GM23338 (cell line): ENCODE measurements around the gene CLNK. TPM values are rescaled to one million over a fixed set of nuclear protein-coding genes. Genes with fewer than 3 reads are reported as not detected.

ENCODE experiments used
- ATAC-seq: fragments of 200-7000 bp; cut with Tn5 transposase; 3 replicates; pipeline ENCODE4 v1.9.1; 2020
- DNase-seq: peaks from one replicate; pipeline ENCODE4 v3.0.0-alpha.2; 2015; ENCODE audit warnings: low spot score
- H2AFZ ChIP-seq: fragments of 200-600 bp; sonication (generic); 2 replicates; pipeline ENCODE4 v1.8.0; 2016; ENCODE audit warnings: antibody characterized with exemption, mild to moderate bottlenecking, moderate library complexity
- H3F3A ChIP-seq: fragments of 200-600 bp; sonication (generic); replicated peaks from 2 replicates; pipeline ENCODE4 v1.8.0; 2017; ENCODE audit warnings: antibody characterized with exemption, mixed run types, low read depth
- H3K27ac ChIP-seq: fragments of 200-600 bp; sonication (generic); 2 replicates; pipeline ENCODE4 v1.6.1; 2016; ENCODE audit warnings: low read depth
- H3K27me3 ChIP-seq: fragments of 200-600 bp; sonication (generic); 2 replicates; pipeline ENCODE4 v1.8.0; 2016; ENCODE audit warnings: mild to moderate bottlenecking, mixed run types, moderate library complexity; ENCODE audit not compliant: insufficient read depth
- H3K36me3 ChIP-seq: fragments of 200-600 bp; sonication (generic); 2 replicates; pipeline ENCODE4 v1.8.0; 2016; ENCODE audit warnings: mild to moderate bottlenecking; ENCODE audit not compliant: insufficient read depth
- H3K4me1 ChIP-seq: fragments of 200-600 bp; sonication (generic); 2 replicates; pipeline ENCODE4 v1.8.0; 2016; ENCODE audit warnings: mild to moderate bottlenecking, moderate library complexity; ENCODE audit not compliant: insufficient read depth
- H3K4me2 ChIP-seq: fragments of 200-600 bp; sonication (generic); 2 replicates; pipeline ENCODE4 v1.7.1; 2017; ENCODE audit warnings: mixed run types
- H3K4me3 ChIP-seq: fragments of 200-600 bp; sonication (generic); 2 replicates; pipeline ENCODE4 v1.6.1; 2016; ENCODE audit warnings: mixed run types
- H3K79me2 ChIP-seq: fragments of 200-600 bp; sonication (generic); replicated peaks from 2 replicates; pipeline ENCODE4 v1.8.0; 2017; ENCODE audit warnings: mild to moderate bottlenecking; ENCODE audit not compliant: insufficient read depth
- H3K9me2 ChIP-seq: fragments of 200-600 bp; sonication (generic); 2 replicates; pipeline ENCODE4 v1.8.0; 2017; ENCODE audit not compliant: insufficient read depth
- H4K20me1 ChIP-seq: fragments of 200-600 bp; sonication (generic); replicated peaks from 2 replicates; pipeline ENCODE4 v1.8.0; 2017; ENCODE audit warnings: mild to moderate bottlenecking; ENCODE audit not compliant: insufficient read depth
- H3K27ac Mint-ChIP-seq: 2 replicates; pipeline ENCODE4 v1.8.0; 2020; ENCODE audit warnings: inconsistent platforms, mild to moderate bottlenecking, moderate library complexity, mixed read lengths
- H3K27me3 Mint-ChIP-seq: 3 replicates; pipeline ENCODE4 v1.8.0; 2022; ENCODE audit warnings: low read depth, mild to moderate bottlenecking, moderate library complexity, mixed read lengths, inconsistent platforms; ENCODE audit not compliant: insufficient read depth, poor library complexity
- H3K36me3 Mint-ChIP-seq: 3 replicates; pipeline ENCODE4 v1.8.0; 2021; ENCODE audit warnings: low read depth, mild to moderate bottlenecking, inconsistent platforms, moderate library complexity, mixed read lengths
- H3K4me1 Mint-ChIP-seq: 3 replicates; pipeline ENCODE4 v1.8.0; 2020; ENCODE audit warnings: mild to moderate bottlenecking, inconsistent platforms, mixed read lengths
- H3K4me3 Mint-ChIP-seq: 3 replicates; pipeline ENCODE4 v1.8.0; 2021; ENCODE audit warnings: moderate library complexity, mild to moderate bottlenecking, inconsistent platforms, mixed read lengths
- H3K9me3 Mint-ChIP-seq: 3 replicates; pipeline ENCODE4 v1.8.0; 2020; ENCODE audit warnings: moderate library complexity, mild to moderate bottlenecking, inconsistent platforms, mixed read lengths
- CREB1 ChIP-seq: fragments of 250-450 bp; sonication (Bioruptor Pico); IDR thresholded peaks from 2 replicates; pipeline ENCODE4 v1.5.0; 2020; ENCODE audit warnings: low read depth, mild to moderate bottlenecking, moderate library complexity
- EZH2 ChIP-seq: fragments of 200-600 bp; sonication (generic); IDR thresholded peaks from one replicate; pipeline ENCODE4 v1.8.0; 2017; ENCODE audit warnings: antibody characterized with exemption, mild to moderate bottlenecking, low read depth; ENCODE audit not compliant: unreplicated experiment
- EZH2phosphoT487 ChIP-seq: fragments of 200-600 bp; sonication (generic); IDR thresholded peaks from one replicate; pipeline ENCODE4 v1.8.1; 2018; ENCODE audit warnings: antibody characterized with exemption; ENCODE audit not compliant: unreplicated experiment
- JUNB ChIP-seq: IDR thresholded peaks from one replicate; pipeline ENCODE4 v1.6.1; 2016; ENCODE audit warnings: antibody characterized with exemption; ENCODE audit not compliant: unreplicated experiment
- NANOG ChIP-seq: IDR thresholded peaks from 2 replicates; pipeline ENCODE4 v1.6.1; 2016; ENCODE audit warnings: antibody characterized with exemption, borderline replicate concordance
- POLR2AphosphoS5 ChIP-seq: IDR thresholded peaks from 2 replicates; pipeline ENCODE4 v1.6.1; 2016; ENCODE audit warnings: antibody characterized with exemption, low read depth
- STAT1 ChIP-seq: IDR thresholded peaks from one replicate; pipeline ENCODE4 v1.6.1; 2016; ENCODE audit warnings: antibody characterized with exemption; ENCODE audit not compliant: unreplicated experiment
- ZNF114 ChIP-seq: fragments of 250-450 bp; sonication (Bioruptor Pico); IDR thresholded peaks from 2 replicates; pipeline ENCODE4 v1.5.0; 2020; ENCODE audit warnings: mild to moderate bottlenecking, moderate library complexity
- ZNF331 ChIP-seq: fragments of 250-450 bp; sonication (Bioruptor Pico); IDR thresholded peaks from 2 replicates; pipeline ENCODE4 v1.5.0; 2020; ENCODE audit warnings: low read depth, mild to moderate bottlenecking, moderate library complexity
- polyA plus RNA-seq: library from polyadenylated mRNA; unstranded; fragments of >200 nt; fragmentation: Nextera tagmentation; extraction: Ambion mirVana; gene quantifications from 2 replicates; pipeline ENCODE4 v1.2.1, GENCODE V29; 2016
- total RNA-seq: library from RNA; depleted of rRNA; stranded (reverse); fragments of >200 nt; shearing (Covaris generic); gene quantifications from 2 replicates; pipeline ENCODE4 v1.2.3, GENCODE V29; 2014
- TF ChIP-seq, protein P1 (sequence below): IDR thresholded peaks from one replicate; pipeline ENCODE4 v1.6.1; 2018; ENCODE audit warnings: antibody characterized with exemption; ENCODE audit not compliant: unreplicated experiment
- TF ChIP-seq, protein P2 (sequence below), 2 experiments: fragments of 200-600 bp in 1 of 2; sonication (generic) in 1 of 2; conservative IDR thresholded peaks; 2 replicates each; pipeline versions ENCODE4 v1.5.1 to v1.6.1; 2016 to 2017; ENCODE audit warnings: antibody characterized with exemption in 2 of 2, low read depth in 2 of 2, mild to moderate bottlenecking in 2 of 2, moderate library complexity in 1 of 2
- TF ChIP-seq, protein P3 (sequence below): fragments of 250-450 bp; sonication (Bioruptor Pico); IDR thresholded peaks from 2 replicates; pipeline ENCODE4 v1.5.0; 2020; ENCODE audit warnings: mild to moderate bottlenecking, moderate library complexity
- TF ChIP-seq, protein P4 (sequence below): IDR thresholded peaks from 2 replicates; pipeline ENCODE4 v1.6.1; 2016; ENCODE audit warnings: antibody characterized with exemption

Gene CLNK
- total and polyA plus RNA-seq, 2 experiments from 2014 or later: not detected

DNA sequence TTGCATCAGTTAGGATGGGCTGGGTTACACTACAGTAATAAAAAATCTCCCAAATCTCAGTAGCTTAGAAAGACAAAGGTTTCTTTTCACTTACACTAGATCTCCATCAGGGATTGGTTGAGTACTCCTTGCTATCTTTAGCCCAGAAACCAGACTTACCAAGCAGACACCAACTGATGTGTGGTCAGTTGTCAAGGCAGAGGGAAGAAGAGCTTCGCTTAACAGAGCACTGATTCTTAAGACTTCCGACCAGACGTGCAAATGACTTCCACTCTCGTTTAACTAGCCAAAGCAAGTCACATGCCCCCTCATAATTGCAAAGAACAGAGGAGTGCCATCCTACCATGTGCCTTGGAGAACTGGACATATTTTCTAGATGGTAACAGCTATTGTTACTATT, 221.7 kb downstream of the CLNK start:
- no peak for DNase-seq
- no peak for ATAC-seq
- H3K4me3 Mint-ChIP-seq: no peak overlapping the region
- Histone ChIP-seq H3K27me3 (peaks cover 82% of the 10 kb centered on the region), H3K4me3 (no peak overlapping the region), H3F3A (no peaks in the 10 kb centered on the region), H3K4me1 (peaks cover 7% of the 10 kb centered on the region), H3K36me3 (no peaks in the 10 kb centered on the region), H4K20me1 (peaks cover 16% of the 10 kb centered on the region), H3K4me2 (no peak overlapping the region), H3K27ac (no peak overlapping the region), H3K9me2 (no peaks in the 10 kb centered on the region), H2AFZ (no peak overlapping the region), H3K79me2 (no peaks in the 10 kb centered on the region)
- H3K4me1 Mint-ChIP-seq: peaks cover 14% of the 10 kb centered on the region
- no peaks in the 10 kb centered on the region; the same call in 2 of the 3 replicates for H3K36me3 Mint-ChIP-seq
- H3K27ac Mint-ChIP-seq: no peak overlapping the region
- H3K27me3 Mint-ChIP-seq: peaks cover 62% of the 10 kb centered on the region
- TF ChIP-seq POLR2AphosphoS5: no peak
- TF ChIP-seq, protein P1, sequence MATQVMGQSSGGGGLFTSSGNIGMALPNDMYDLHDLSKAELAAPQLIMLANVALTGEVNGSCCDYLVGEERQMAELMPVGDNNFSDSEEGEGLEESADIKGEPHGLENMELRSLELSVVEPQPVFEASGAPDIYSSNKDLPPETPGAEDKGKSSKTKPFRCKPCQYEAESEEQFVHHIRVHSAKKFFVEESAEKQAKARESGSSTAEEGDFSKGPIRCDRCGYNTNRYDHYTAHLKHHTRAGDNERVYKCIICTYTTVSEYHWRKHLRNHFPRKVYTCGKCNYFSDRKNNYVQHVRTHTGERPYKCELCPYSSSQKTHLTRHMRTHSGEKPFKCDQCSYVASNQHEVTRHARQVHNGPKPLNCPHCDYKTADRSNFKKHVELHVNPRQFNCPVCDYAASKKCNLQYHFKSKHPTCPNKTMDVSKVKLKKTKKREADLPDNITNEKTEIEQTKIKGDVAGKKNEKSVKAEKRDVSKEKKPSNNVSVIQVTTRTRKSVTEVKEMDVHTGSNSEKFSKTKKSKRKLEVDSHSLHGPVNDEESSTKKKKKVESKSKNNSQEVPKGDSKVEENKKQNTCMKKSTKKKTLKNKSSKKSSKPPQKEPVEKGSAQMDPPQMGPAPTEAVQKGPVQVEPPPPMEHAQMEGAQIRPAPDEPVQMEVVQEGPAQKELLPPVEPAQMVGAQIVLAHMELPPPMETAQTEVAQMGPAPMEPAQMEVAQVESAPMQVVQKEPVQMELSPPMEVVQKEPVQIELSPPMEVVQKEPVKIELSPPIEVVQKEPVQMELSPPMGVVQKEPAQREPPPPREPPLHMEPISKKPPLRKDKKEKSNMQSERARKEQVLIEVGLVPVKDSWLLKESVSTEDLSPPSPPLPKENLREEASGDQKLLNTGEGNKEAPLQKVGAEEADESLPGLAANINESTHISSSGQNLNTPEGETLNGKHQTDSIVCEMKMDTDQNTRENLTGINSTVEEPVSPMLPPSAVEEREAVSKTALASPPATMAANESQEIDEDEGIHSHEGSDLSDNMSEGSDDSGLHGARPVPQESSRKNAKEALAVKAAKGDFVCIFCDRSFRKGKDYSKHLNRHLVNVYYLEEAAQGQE: no peak
- TF ChIP-seq, protein P2, sequence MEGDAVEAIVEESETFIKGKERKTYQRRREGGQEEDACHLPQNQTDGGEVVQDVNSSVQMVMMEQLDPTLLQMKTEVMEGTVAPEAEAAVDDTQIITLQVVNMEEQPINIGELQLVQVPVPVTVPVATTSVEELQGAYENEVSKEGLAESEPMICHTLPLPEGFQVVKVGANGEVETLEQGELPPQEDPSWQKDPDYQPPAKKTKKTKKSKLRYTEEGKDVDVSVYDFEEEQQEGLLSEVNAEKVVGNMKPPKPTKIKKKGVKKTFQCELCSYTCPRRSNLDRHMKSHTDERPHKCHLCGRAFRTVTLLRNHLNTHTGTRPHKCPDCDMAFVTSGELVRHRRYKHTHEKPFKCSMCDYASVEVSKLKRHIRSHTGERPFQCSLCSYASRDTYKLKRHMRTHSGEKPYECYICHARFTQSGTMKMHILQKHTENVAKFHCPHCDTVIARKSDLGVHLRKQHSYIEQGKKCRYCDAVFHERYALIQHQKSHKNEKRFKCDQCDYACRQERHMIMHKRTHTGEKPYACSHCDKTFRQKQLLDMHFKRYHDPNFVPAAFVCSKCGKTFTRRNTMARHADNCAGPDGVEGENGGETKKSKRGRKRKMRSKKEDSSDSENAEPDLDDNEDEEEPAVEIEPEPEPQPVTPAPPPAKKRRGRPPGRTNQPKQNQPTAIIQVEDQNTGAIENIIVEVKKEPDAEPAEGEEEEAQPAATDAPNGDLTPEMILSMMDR (conservative IDR thresholded peaks at IDR 0.05; ENCODE audit: low read depth in 2 of 2): no peak
- no peak for TF ChIP-seq JUNB
- TF ChIP-seq STAT1: no peak
- no peak for TF ChIP-seq NANOG
- TF ChIP-seq EZH2: no peak
- no peak for TF ChIP-seq CREB1 (CRISPR knock-in tag)
- no peak for TF ChIP-seq ZNF114
- TF ChIP-seq, protein P3, sequence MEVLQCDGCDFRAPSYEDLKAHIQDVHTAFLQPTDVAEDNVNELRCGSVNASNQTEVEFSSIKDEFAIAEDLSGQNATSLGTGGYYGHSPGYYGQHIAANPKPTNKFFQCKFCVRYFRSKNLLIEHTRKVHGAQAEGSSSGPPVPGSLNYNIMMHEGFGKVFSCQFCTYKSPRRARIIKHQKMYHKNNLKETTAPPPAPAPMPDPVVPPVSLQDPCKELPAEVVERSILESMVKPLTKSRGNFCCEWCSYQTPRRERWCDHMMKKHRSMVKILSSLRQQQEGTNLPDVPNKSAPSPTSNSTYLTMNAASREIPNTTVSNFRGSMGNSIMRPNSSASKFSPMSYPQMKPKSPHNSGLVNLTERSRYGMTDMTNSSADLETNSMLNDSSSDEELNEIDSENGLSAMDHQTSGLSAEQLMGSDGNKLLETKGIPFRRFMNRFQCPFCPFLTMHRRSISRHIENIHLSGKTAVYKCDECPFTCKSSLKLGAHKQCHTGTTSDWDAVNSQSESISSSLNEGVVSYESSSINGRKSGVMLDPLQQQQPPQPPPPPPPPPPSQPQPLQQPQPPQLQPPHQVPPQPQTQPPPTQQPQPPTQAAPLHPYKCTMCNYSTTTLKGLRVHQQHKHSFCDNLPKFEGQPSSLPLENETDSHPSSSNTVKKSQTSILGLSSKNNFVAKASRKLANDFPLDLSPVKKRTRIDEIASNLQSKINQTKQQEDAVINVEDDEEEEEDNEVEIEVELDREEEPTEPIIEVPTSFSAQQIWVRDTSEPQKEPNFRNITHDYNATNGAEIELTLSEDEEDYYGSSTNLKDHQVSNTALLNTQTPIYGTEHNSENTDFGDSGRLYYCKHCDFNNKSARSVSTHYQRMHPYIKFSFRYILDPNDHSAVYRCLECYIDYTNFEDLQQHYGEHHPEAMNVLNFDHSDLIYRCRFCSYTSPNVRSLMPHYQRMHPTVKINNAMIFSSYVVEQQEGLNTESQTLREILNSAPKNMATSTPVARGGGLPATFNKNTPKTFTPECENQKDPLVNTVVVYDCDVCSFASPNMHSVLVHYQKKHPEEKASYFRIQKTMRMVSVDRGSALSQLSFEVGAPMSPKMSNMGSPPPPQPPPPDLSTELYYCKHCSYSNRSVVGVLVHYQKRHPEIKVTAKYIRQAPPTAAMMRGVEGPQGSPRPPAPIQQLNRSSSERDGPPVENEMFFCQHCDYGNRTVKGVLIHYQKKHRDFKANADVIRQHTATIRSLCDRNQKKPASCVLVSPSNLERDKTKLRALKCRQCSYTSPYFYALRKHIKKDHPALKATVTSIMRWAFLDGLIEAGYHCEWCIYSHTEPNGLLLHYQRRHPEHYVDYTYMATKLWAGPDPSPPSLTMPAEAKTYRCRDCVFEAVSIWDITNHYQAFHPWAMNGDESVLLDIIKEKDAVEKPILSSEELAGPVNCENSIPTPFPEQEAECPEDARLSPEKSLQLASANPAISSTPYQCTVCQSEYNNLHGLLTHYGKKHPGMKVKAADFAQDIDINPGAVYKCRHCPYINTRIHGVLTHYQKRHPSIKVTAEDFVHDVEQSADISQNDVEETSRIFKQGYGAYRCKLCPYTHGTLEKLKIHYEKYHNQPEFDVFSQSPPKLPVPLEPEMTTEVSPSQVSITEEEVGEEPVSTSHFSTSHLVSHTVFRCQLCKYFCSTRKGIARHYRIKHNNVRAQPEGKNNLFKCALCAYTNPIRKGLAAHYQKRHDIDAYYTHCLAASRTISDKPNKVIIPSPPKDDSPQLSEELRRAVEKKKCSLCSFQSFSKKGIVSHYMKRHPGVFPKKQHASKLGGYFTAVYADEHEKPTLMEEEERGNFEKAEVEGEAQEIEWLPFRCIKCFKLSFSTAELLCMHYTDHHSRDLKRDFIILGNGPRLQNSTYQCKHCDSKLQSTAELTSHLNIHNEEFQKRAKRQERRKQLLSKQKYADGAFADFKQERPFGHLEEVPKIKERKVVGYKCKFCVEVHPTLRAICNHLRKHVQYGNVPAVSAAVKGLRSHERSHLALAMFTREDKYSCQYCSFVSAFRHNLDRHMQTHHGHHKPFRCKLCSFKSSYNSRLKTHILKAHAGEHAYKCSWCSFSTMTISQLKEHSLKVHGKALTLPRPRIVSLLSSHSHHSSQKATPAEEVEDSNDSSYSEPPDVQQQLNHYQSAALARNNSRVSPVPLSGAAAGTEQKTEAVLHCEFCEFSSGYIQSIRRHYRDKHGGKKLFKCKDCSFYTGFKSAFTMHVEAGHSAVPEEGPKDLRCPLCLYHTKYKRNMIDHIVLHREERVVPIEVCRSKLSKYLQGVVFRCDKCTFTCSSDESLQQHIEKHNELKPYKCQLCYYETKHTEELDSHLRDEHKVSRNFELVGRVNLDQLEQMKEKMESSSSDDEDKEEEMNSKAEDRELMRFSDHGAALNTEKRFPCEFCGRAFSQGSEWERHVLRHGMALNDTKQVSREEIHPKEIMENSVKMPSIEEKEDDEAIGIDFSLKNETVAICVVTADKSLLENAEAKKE (CRISPR knock-in tag): no peak
- TF ChIP-seq ZNF331 (CRISPR knock-in tag): no peak
- TF ChIP-seq, protein P4, sequence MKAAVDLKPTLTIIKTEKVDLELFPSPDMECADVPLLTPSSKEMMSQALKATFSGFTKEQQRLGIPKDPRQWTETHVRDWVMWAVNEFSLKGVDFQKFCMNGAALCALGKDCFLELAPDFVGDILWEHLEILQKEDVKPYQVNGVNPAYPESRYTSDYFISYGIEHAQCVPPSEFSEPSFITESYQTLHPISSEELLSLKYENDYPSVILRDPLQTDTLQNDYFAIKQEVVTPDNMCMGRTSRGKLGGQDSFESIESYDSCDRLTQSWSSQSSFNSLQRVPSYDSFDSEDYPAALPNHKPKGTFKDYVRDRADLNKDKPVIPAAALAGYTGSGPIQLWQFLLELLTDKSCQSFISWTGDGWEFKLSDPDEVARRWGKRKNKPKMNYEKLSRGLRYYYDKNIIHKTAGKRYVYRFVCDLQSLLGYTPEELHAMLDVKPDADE: no peak
- no peak for TF ChIP-seq EZH2phosphoT487
- no peaks in the 10 kb centered on the region; the same call in 2 of the 3 replicates for H3K9me3 Mint-ChIP-seq
